OCI-M2 (cell line): ENCODE results near the gene IL4I1.
"Not testable (repeated sequence)": the region's sequence is repeated elsewhere in the genome, so short reads cannot be mapped to it uniquely, and the experiment has no call there.

Source experiments
- DNase-seq: peaks from one replicate; lab custom pipeline; 2025; ENCODE audit not compliant: unreplicated experiment; lab: John Stamatoyannopoulos, UW

IL4I1 gene

DNA sequence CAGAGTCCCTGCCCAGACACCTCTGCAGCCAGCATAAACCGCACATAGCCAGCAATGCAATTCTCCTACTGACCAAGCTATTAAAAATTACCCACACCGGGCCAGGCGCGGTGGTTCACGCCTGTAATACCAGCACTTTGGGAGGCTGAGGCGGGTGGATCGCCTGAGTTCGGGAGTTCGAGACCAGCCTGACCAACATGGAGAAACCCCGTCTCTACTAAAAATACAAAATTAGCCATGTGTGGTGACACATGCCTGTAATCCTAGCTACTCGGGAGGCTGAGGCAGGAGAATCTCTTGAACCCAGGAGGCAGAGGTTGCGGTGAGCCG lies 28.2 kb upstream of the IL4I1 start:
- DNase-seq, result not testable (repeated sequence)

DNA sequence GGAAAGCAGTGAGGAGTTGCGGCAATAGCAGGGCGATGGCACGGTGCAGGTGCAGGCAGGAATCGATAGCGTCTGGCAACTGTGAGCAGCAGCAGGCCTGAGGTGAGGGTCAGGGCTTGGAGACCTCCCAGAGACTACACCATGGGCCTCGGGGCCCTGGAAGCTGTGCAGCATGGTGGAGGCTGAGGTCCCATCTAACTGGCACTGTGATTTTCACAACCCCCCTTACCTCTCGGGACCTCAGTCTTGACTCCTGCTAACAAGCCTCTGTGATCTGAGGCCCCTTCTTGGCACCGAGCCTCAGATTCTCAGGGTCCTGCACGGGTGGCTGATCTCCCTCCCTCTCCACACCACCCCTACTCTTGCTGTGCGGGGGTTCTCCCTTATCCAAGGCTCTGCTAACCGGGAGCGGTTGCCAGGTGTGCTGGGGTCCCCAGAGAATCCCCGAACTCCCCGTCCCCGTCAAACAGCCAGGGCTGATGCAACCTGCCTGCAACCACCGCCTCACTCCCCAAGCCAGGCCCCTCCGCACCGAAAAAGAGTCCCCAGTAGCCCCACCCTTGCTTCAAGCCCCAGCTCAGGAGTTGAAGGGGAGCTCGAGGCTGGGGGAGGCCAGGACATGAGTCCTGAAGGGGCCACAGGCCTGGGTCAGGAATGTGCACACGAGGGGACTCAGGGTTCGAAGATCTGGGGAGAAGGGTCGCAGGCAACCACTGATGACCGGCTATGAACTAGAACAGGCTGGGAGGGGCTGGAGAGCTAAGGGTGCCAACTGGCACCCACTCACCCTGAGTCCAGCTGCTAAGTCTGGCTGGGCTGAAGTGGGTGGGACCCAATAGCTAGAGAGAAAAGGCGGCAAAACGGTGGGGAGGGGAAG lies 27.6 kb upstream of the IL4I1 start:
- DNase-seq, result no peak

DNA sequence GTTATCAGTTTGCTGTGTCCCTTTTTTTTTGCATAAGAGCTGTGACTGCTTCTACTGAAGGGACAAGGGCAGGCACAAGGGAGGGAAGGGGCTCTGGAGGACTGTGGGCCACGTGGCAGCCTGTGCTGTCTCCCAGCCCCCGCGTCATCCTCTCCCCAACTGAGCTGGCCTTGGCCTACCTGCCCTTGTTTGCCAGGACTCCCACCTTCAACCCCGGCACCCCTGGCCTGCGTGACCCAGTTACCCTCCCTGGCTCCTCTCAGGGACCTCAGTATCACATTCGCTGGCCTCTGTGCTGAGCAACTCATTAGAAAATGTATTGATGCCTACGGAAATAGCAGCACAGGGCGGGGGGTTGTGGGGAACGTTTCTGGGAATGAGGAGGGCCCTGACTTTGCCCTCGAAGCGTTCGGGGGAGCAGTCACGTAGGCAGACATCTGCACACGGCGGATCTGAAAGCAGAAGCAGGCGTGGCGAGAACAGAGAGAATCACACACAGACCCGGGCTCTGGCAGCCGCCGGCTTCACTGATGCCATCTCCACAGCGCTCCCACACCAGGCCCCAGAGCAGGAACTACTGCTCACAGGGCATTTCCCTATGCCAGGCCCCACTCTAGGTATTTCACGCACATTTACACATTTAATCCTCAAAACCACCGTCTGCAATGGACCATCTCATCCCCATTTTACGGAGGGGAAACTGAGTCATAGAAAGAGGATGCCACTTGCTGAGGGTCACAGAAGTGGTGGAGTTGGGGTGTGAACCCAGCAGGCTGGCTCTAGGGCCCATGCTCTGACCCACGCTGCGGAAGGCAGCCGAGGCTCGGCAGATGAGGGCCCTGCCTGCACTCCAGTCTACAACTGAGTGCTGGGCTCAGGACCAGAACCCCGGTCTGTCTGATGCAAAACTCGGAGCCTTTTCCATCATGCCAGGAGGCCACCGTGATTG lies 26.6 kb upstream of the IL4I1 start:
- DNase-seq, result no peak

DNA sequence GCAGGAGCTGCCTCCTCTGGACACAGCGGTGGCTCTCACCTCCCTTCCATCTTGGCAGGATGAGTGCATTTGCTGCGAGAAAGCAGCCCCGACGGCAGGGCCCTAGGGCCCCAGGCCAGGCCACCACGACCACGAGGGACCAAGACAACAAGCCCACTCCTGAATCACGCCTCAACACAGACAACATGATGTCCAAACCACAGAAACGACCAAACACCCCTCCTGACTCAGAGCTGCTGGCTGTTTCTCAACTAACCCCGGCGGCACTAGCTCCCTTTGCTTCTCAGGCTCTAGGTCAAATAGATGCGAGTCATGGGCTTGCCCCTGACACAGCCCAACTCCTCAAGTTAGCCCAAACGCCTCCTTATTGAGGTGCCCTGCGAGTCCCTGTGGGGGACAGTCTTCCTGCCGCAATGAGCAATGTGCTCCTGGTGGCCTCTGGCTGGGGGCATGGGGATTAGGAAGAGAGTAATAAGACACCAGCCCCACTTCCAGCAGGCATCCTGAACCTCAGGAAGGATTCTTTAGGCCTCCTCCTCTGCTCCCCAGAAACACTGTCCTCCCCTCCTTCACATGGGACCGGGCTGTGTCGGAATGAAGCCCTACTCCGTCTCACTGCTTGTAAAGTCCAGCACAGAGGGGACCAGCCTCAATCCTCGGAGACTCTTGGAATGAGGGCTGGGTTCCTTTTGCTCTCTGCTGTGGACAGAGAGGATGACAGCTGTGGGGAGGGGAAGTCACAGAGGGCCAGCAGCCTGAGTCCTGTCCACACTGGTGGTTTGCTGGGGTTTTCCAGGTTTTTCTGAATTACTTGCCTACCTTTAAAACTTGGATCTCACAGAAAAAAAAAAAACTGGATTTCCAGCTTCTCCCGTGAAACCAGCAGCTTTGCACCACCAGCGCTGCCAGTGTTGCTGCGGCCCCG lies 25.4 kb upstream of the IL4I1 start:
- no peak for DNase-seq

DNA sequence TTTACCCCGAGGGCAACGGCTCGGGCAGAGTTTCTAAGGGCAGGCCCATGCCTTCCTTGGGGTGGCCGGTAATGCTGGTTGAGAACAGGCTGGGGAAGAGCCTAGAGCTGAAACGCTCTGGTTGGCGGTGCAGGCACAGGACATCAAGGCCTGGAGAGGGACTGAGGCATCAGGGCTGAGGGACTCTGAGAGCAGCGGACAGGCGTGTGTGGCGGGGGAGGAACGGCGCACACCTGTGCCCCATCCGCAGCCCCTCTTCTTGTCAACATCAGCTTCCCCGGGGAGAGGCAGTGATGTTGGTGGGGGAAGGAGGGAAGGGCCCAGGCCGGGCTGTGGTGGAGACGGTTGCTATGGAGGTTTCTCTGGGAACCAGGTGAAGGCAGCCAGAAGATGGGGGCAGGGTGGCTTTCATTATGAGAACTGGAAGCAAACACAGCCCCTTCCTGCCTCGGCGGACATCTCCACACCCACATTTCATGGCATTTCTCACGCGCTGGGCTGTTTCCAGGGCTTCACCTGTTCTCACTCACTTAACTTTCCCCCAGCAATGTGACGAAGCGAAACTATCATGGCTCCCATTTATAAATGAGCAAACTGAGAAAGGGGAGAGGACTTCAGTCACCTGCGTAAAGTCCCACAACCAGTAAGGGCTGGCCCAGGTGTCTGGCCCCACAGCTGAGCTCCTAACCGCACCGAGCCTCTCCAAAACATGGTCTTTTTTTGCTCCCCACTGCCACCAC lies 24.1 kb upstream of the IL4I1 start:
- no peak for DNase-seq

DNA sequence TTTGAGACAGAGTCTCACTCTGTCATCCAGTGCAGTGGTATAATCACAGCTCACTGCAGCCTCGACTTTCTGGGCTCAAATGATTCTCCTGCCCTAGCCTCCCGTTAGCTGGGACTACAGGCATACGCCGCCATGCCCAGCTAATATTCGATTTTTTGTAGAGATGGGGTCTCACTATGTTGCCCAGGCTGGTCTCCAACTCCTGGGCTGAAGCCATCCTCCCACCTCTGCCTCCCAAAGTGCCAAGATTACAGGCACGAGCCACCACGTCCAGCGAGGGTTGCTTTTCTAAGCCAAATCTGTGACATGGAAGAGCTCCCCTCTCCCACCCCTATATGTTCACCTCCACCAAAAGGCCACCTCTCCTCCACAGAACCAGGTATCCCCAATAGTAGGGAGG lies 21.4 kb upstream of the IL4I1 start:
- no peak for DNase-seq

DNA sequence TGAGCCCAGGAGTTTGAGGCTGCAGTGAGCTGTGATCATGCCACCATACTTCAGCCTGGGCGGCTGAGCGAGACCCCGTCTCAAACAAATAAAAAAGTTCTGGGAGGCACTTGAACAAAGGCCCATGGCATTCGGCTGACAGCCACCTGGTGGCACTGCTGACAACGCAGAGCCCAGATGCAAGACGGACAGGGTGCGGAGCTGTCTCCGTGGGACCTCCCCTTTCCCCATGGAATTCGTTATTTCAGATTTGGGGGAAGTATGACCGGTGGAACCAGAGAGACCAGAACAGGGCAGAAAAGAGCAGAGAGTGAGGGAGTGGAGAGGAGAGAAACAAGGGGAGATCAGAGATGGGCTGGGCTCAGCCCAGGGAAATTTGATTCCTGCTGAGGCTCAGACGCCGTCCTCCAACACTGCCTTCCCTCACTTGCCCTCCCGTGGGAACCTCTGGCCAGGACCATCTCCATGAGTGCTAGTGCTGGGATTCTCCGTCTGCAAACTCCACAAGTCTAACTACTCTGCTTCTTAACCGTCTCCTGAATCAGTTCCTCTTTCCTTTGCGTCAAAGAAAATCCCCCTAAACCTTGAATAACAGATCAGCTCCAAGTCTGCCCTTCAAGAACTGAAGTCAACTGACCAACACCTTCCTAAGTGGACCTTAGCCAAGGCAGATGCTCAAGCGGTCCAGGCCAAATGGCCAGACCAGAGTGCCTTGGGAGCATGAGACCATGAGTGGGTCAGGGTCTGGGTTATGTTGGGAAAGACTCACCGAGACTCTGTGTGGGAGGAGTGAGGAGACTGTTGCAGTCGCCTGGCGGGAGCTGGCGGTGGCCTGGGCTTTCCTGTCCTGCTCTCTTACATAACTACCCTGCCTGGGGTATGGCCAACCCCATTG lies 20.4 kb upstream of the IL4I1 start:
- no peak for DNase-seq

DNA sequence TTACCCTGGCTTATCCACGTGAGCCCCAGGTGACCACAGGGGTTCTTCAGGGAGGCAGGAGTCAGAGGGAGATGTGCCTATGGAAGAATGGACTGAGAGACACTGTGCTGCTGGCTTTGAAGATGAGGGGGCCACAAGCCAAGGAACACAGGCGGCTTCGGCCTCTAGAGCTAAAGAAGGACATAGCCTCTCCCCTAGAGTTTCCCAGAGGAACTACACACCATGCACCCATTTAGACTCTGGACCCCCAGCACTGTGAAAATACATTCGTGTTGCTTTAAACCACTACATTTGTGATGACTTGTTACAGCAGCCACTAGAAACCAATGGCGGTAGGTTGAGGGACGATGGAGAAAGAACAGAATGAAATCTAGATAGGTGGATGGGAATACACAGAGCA lies 18.6 kb upstream of the IL4I1 start:
- DNase-seq, result no peak

DNA sequence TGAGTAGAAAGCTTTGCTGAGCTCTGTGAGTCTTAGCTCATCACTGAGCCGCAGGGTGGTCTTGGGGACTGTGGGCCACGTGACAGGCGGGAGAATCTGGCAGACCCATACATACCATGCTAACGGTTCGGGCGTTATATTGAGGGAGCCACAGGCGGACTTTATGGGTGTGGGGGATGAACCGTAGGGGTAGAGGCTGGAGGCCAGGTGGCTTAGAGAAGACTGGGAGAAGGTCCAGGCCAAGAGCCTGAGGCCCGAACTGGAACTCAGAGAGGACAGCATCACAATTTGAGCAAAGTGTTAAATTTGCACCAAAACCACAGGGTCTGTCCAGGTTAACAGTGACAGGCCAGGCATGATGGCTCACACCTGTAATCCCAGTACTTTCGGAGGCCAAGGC lies 17.0 kb upstream of the IL4I1 start:
- DNase-seq, result no peak

DNA sequence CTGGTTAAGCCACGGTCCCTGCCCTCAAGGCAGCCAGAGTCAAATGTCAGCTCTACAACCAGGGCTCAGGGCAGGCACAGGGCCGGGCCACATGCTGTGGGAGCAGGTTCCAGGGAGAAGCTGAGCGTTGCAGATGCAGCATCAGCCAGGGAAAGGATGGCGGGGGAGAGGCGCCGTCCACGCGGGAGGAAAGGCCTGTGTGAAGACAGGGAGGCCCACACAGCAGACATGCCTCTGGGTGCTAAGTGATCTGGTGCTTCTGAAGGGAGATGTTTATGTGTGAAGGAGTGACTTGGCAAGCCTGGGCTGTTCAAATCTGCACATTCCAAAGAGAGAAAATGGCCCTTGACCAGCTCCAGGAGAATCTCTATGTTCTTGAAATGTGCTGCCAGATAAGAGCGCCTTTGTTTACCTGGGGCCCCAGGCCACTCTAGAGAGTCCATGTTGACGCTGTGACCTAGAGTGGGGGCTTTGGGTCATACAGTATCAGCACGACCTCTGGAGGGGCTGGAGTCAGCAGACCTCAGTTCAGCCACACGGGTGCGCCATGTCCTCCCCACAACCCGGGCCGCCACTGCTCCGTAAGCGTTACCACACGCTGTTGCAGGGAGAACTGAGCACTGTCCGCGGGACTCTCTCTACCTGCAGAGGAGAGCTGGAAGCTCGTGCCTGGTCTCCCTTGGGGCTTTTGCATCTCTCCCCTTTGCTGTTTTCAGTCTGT lies 16.4 kb upstream of the IL4I1 start:
- no peak for DNase-seq

DNA sequence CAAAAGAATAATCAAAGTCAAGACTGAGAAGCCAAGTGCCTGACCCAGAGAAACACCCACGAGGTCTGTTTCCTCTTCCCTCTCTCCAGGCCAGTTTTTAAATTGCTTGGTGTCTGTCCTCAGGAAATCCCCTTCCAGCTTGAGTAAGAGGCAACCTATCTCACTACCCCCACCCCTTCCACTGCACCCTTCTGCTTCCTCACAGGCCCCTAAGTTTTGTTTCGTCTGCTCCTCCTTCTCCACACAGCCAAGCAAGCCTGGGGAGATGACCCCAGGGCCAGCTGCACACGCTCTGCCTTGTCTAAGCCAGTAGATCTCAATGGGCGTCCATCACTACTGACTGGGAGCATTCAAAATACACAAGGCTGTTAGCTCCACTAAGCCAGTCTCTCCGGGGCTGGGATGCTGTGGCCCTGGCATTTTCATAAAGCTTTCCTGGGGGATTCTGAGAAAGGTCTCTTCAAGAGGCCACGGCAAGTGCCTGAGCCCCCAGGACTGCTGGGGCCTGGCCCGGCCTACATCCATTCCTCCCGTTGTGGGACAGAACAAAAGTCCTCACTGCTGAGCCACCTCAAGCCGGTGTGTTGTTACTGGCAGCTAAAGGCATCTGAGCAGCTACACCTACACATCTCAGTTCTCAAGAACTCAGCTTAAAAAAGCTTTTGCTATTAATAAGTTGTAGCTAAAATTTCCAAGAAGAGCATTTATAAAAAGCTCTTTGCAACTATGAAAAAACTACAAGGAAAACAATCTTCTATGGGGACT lies 14.9 kb upstream of the IL4I1 start:
- no peak for DNase-seq

DNA sequence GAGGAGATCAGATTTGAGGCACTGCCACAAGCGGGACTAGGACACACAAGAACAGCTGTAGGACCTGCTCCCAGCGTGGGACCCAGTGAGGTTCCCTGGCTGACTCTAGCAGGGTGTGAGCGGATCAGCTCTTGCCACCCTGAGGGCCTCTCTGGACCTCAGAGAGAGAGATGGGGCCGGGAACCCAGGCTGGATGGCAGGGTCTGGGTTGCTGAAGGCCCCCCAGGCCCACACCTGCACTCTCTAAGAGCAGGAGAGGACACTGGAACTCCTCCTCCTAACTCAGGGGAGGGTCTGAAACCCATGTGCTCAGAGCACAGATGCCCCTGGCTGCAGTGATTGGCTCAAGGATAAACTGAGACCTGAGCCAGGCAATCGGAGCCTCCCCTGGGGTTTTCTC lies 13.5 kb upstream of the IL4I1 start:
- no peak for DNase-seq

DNA sequence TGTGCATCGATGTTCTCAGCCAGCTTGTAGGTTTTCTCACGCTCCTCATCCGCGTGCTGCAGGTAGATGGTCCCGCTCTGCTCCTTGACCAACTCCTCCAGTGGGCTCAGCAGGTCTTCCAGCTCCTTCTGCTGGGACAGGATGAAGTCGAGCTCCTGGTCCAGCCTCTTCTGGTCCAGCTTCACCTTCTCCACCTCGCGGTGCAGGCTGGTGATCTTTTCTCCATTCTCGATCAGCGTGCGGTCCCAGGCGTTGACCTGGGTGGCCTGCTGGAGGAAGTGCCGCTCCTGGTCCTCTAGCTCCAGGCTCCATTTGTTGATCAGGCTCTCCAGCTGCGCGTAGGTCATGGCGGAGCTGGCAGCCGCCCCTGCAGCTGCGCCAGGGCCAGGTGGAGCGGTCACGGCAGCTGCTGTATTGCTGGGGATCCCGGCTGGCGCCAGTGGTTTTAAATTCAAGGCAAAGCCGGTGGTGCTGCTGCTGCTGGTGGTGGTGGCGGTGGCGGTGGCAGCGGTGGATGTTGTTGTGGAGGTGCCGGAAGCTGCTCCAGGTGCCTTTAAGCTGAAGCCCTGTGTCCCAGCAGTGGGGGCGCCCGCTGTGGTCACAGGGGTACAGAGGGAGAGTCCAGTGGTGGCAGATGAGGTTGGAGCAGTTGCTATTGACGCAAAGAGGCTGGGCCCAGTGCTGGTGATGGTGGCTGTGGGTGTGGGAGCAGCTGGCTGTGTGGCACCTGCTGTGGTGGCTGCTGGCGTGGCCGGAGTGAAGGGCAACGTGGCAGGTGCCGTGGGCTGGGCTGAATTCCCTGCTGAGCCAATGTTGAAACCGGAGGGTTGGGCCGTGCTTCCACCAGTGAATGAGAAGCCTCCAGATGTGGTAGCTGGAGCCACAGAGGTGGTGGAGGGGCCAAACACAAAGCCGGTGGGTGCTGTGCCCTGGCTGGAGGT lies 12.1 kb upstream of the IL4I1 start:
- DNase-seq, result no peak

DNA sequence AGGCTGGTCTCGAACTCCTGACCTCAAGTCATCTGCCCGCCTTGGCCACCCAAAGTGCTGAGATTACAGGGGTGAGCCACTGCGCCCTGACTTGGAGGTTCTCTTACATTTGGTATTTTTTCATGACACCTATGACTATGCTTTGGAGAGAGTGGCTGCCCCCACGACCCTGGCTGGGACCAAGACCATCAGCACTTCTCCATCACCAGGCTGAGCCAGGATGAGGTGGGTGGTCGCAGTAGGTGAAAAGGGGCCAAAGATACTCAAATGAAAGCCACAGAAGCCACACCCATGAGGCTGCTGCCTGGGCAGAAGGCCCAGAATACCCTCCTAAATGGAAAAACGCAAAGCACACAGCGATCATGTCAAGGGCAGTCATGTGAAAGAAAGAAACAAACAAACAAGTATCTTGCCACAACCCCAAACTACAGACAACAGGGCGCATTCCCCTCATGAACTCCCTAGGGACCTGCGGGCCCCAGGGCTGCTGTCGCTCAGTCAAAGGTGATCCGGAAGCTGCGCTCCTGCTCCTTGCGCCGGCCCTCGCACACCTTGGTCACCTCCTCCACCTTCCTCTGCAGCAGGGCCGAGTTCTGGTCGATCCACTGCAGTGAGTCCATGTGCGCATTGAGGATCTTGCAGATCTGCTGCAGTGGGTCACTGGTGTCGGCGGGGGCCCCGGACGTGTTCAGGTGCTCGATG lies 11.2 kb upstream of the IL4I1 start:
- no peak for DNase-seq

DNA sequence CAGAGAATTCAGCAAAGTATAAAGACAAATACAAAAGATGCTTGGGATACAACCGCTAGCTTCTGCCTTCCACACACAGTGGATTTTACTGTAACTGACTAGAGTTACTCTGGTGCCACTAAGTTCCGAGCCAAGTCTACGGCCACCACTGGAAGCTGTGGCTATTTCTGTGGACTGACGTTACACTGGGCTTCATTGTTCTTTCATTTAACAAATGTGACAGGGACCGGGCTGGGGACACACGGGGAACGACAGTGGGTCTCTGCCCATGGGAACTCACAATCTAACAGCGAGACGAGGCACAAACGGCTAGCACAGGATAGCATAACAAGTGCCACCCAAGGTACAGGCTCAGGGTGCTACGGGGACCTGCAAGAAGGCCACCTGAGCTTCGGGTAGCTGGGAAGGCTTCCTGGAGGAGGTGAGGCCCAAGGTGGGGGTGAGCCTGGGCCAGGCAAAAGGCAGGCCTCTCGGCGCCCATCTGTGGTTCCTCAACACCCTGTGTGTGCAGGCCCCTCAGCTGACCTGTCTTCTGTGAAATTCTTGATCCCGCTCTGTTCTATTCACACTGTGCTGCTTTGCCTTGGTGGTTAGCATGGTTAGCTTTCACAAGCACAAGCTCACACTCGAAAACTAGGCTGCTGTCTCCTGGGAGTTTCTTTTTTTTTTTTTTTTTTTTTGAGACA lies 10.3 kb upstream of the IL4I1 start:
- DNase-seq, result no peak

DNA sequence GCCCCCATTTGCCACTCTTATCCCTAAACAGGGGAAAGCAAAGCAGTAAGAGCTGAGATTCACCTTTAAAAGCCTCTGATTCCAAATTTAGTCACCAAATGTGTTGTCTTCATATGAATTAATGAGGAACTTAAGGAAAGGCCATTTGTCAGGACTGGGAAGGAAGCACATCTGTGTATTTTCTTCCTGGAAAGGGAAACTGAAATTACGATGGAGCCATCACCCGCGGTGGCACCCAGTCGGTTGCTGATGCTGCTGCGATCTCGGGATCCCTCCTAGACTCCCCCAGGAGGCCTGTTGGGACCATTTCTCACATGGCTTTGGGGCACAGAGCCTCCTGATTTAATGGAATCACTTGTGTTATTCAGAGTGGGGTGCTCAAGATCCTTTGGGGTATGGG lies 7.4 kb upstream of the IL4I1 start:
- no peak for DNase-seq
